Astrocyte (in vitro differentiated cells and primary cell): Measurements from ENCODE around the gene SLC10A3. TPM values are rescaled to one million over a fixed set of nuclear protein-coding genes. Genes with fewer than 3 reads are reported as not detected.

Experiments
- DNase-seq: peaks from one replicate; pipeline ENCODE4 v3.0.0-alpha.2; 2010; ENCODE audit warnings: low read depth
- FAIRE-seq: peaks from 2 replicates; lab custom pipeline; 2011; peaks lifted over from hg19 to GRCh38; lab: Jason Lieb, UNC
- H2AFZ ChIP-seq: 2 replicates; pipeline ENCODE4 v1.6.0; 2012; ENCODE audit warnings: low read depth, low read length, inconsistent platforms
- H3K27ac ChIP-seq: 2 replicates; pipeline ENCODE4 v1.5.1; 2011; ENCODE audit warnings: low read depth, low read length, inconsistent platforms
- H3K27me3 ChIP-seq: 2 replicates; pipeline ENCODE4 v1.6.0; 2011; ENCODE audit warnings: low read length, inconsistent platforms; ENCODE audit not compliant: insufficient read depth
- H3K36me3 ChIP-seq: 2 replicates; pipeline ENCODE4 v1.5.1; 2011; ENCODE audit warnings: low read length, inconsistent platforms; ENCODE audit not compliant: insufficient read depth
- H3K4me1 ChIP-seq: 2 replicates; pipeline ENCODE4 v1.5.1; 2011; ENCODE audit warnings: low read length, inconsistent platforms; ENCODE audit not compliant: insufficient read depth
- H3K4me2 ChIP-seq: 2 replicates; pipeline ENCODE4 v1.6.0; 2012; ENCODE audit warnings: low read length, inconsistent platforms
- H3K4me3 ChIP-seq: 2 replicates; pipeline ENCODE4 v1.5.1; 2011; ENCODE audit warnings: low read depth, mild to moderate bottlenecking, low read length, inconsistent platforms; ENCODE audit not compliant: insufficient read depth
- H3K79me2 ChIP-seq: 2 replicates; pipeline ENCODE4 v1.6.0; 2012; ENCODE audit warnings: mild to moderate bottlenecking, low read length, inconsistent platforms; ENCODE audit not compliant: insufficient read depth
- H3K9ac ChIP-seq: 2 replicates; pipeline ENCODE4 v1.6.0; 2012; ENCODE audit warnings: mild to moderate bottlenecking, low read length, inconsistent platforms
- H3K9me3 ChIP-seq: 2 replicates; pipeline ENCODE4 v1.5.1; 2012; ENCODE audit warnings: low read depth, mild to moderate bottlenecking, low read length, inconsistent platforms; ENCODE audit not compliant: insufficient read depth
- H4K20me1 ChIP-seq: 2 replicates; pipeline ENCODE4 v1.6.0; 2012; ENCODE audit warnings: low read length, inconsistent platforms; ENCODE audit not compliant: insufficient read depth
- H3K27ac Mint-ChIP-seq: one replicate; pipeline ENCODE4 v1.8.0; 2021; ENCODE audit warnings: mild to moderate bottlenecking, mixed read lengths; ENCODE audit not compliant: unreplicated experiment
- H3K27me3 Mint-ChIP-seq: one replicate; pipeline ENCODE4 v1.8.0; 2021; ENCODE audit warnings: low read depth, mixed read lengths; ENCODE audit not compliant: unreplicated experiment
- H3K36me3 Mint-ChIP-seq: one replicate; pipeline ENCODE4 v1.8.0; 2021; ENCODE audit warnings: low read depth, mixed read lengths; ENCODE audit not compliant: unreplicated experiment
- H3K4me1 Mint-ChIP-seq: one replicate; pipeline ENCODE4 v1.8.0; 2021; ENCODE audit warnings: low read depth, mixed read lengths; ENCODE audit not compliant: unreplicated experiment
- H3K4me3 Mint-ChIP-seq: one replicate; pipeline ENCODE4 v1.8.0; 2021; ENCODE audit warnings: mild to moderate bottlenecking, moderate library complexity, mixed read lengths; ENCODE audit not compliant: unreplicated experiment
- H3K9me3 Mint-ChIP-seq: one replicate; pipeline ENCODE4 v1.8.0; 2021; ENCODE audit warnings: mild to moderate bottlenecking, mixed read lengths; ENCODE audit not compliant: unreplicated experiment
- CTCF ChIP-seq: IDR thresholded peaks from 2 replicates; pipeline ENCODE4 v1.5.1; 2011; ENCODE audit warnings: low read depth, mild to moderate bottlenecking, inconsistent platforms, low read length, moderate library complexity; ENCODE audit not compliant: insufficient read depth
- EZH2 ChIP-seq: IDR thresholded peaks from 2 replicates; pipeline ENCODE4 v1.6.1; 2012; ENCODE audit warnings: mild to moderate bottlenecking, low read length, inconsistent platforms; ENCODE audit not compliant: insufficient read depth
- total RNA-seq: library from RNA; stranded (reverse); gene quantifications from 2 replicates; pipeline ENCODE4 v1.2.1, GENCODE V29; 2021

The SLC10A3 gene
- total RNA-seq, 1 donor from 2014 or later, result 24.4 TPM

GRCh38 chrX:154495472-154495922 lies 5.1 kb upstream of the SLC10A3 start:
- no peak overlapping the region for H3K4me3 ChIP-seq
- H3K27me3 ChIP-seq, result no peaks in the 10 kb centered on the region
- no peak overlapping the region for H3K27ac ChIP-seq
- DNase-seq (no peak), FAIRE-seq (no peak)
- H3K79me2 ChIP-seq, result no peaks in the 10 kb centered on the region
- H4K20me1 ChIP-seq, result no peaks in the 10 kb centered on the region
- no peaks in the 10 kb centered on the region for H3K9me3 Mint-ChIP-seq
- H3K36me3 Mint-ChIP-seq, result no peaks in the 10 kb centered on the region
- no peaks in the 10 kb centered on the region for H3K36me3 ChIP-seq
- no peak overlapping the region for H3K9ac ChIP-seq
- H3K4me2 ChIP-seq, result no peak overlapping the region
- H3K4me1 ChIP-seq, result no peaks in the 10 kb centered on the region
- no peaks in the 10 kb centered on the region for H3K9me3 ChIP-seq
- TF ChIP-seq EZH2 (no peak), CTCF (no peak)
- peaks cover 2% of the 10 kb centered on the region for H3K27me3 Mint-ChIP-seq
- H3K27ac Mint-ChIP-seq, result no peak overlapping the region
- peaks cover 3% of the 10 kb centered on the region for H3K4me1 Mint-ChIP-seq
- no peak overlapping the region for H2AFZ ChIP-seq
- H3K4me3 Mint-ChIP-seq, result no peak overlapping the region

DNA sequence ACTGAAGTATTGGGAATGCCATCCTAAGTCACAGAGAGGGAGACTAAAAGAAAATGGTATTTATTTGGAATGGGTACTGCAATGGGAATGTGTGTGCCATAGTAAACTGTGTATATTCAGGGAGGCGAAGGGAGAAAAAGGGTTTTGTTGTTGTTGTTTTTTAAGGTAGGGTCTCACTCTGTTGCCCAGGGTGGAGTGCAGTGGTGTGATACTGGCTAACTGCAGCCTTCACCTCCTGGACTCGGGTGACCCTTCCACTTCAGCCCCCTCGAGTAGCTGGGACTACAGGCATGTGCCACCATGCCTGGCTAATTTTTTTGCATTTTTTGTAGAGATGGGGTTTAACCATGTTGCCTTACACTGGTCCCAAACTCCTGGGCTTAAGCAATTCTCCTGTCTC lies 4.3 kb upstream of the SLC10A3 start:
- Histone ChIP-seq H3K4me1 (peaks cover 2% of the 10 kb centered on the region), H3K9ac (no peak overlapping the region), H2AFZ (no peak overlapping the region), H3K27ac (no peak overlapping the region), H3K9me3 (no peaks in the 10 kb centered on the region), H3K27me3 (no peaks in the 10 kb centered on the region), H4K20me1 (no peaks in the 10 kb centered on the region), H3K79me2 (peaks cover 5% of the 10 kb centered on the region), H3K4me3 (no peak overlapping the region), H3K4me2 (no peak overlapping the region), H3K36me3 (no peaks in the 10 kb centered on the region)
- H3K4me3 Mint-ChIP-seq, result no peak overlapping the region
- no peak for FAIRE-seq
- H3K36me3 Mint-ChIP-seq, result no peaks in the 10 kb centered on the region
- H3K9me3 Mint-ChIP-seq, result no peaks in the 10 kb centered on the region
- DNase-seq, result no peak
- TF ChIP-seq CTCF, result no peak
- no peak for TF ChIP-seq EZH2
- H3K4me1 Mint-ChIP-seq, result peaks cover 3% of the 10 kb centered on the region
- peaks cover 2% of the 10 kb centered on the region for H3K27me3 Mint-ChIP-seq
- no peak overlapping the region for H3K27ac Mint-ChIP-seq

- Histone ChIP-seq H3K79me2 (peaks cover 28% of the 10 kb centered on the region), H4K20me1 (no peaks in the 10 kb centered on the region), H3K27me3 (no peaks in the 10 kb centered on the region), H3K9me3 (no peaks in the 10 kb centered on the region), H2AFZ (peak overlapping the region; percentile 30), H3K27ac (peak overlapping the region; percentile 56), H3K4me3 (peak overlapping the region; percentile 56), H3K4me1 (peaks cover 18% of the 10 kb centered on the region), H3K36me3 (no peaks in the 10 kb centered on the region), H3K4me2 (peak overlapping the region; percentile 87), H3K9ac (peak overlapping the region; percentile 79)
- Mint-ChIP-seq H3K4me1 (no peaks in the 10 kb centered on the region), H3K27ac (peak overlapping the region; percentile 62), H3K4me3 (peak overlapping the region; percentile 89), H3K9me3 (no peaks in the 10 kb centered on the region), H3K27me3 (peaks cover 2% of the 10 kb centered on the region), H3K36me3 (no peaks in the 10 kb centered on the region)
- DNase-seq, result peak; percentile 15
- FAIRE-seq, result no peak
- no peak for TF ChIP-seq EZH2
- TF ChIP-seq CTCF, result no peak
Observed at GRCh38 chrX:154490021-154490413, 412 bp downstream of the SLC10A3 start.
